Measurements from ENCODE around the gene KCNH2.

KCNH2 gene

GRCh38 chr7:150958597-150958996 lies 19.5 kb downstream of the KCNH2 start:
- peak; percentile 71 for TF ChIP-seq PKNOX1 (IDR thresholded peaks at IDR 0.05)
- no peak for TF ChIP-seq SP1 (IDR thresholded peaks at IDR 0.05)
- POLR2A ChIA-PET, result no interaction called here
- CTCF ChIA-PET, result interaction anchor here (1.5 to 5.2 kb wide), 2 partner anchors 9 to 27 kb away, joined by 4 to 51 read pairs; no protein-coding TSS in a partner anchor
- DNase-seq (ENCODE audit: extremely low spot score), result no peak

- ChIA-PET POLR2A (no interaction called here), CTCF (no interaction called here)
- DNase-seq (ENCODE audit: extremely low spot score), result no peak
- TF ChIP-seq SP1 (IDR thresholded peaks at IDR 0.05) (no peak), ZNF384 (IDR thresholded peaks at IDR 0.05) (no peak), CTBP1 (IDR thresholded peaks at IDR 0.05; ENCODE audit: borderline replicate concordance) (no peak), PKNOX1 (IDR thresholded peaks at IDR 0.05) (no peak), ARNT (IDR thresholded peaks at IDR 0.05) (no peak), L3MBTL2 (conservative IDR thresholded peaks at IDR 0.05) (no peak)
Observed at GRCh38 chr7:150958062-150958552, 20.0 kb downstream of the KCNH2 start.

GRCh38 chr7:150957133-150958020 lies 20.7 kb downstream of the KCNH2 start:
- ChIA-PET CTCF (no interaction called here), POLR2A (no interaction called here)
- no peak for DNase-seq (ENCODE audit: extremely low spot score)
- TF ChIP-seq FOXK2 (IDR thresholded peaks at IDR 0.05) (no peak), ARNT (IDR thresholded peaks at IDR 0.05) (no peak), CTBP1 (IDR thresholded peaks at IDR 0.05; ENCODE audit: borderline replicate concordance) (no peak), NFRKB (IDR thresholded peaks at IDR 0.05) (no peak)

- ChIA-PET CTCF (no interaction called here), POLR2A (no interaction called here)
- DNase-seq (ENCODE audit: extremely low spot score), result no peak
- TF ChIP-seq FOXM1 (IDR thresholded peaks at IDR 0.05; ENCODE audit: borderline replicate concordance) (no peak), HDGF (IDR thresholded peaks at IDR 0.05; ENCODE audit: borderline replicate concordance) (no peak), SUZ12 (IDR thresholded peaks at IDR 0.05) (no peak), PKNOX1 (IDR thresholded peaks at IDR 0.05) (no peak), BHLHE40 (IDR thresholded peaks at IDR 0.05; ENCODE audit: borderline replicate concordance) (no peak), CTBP1 (IDR thresholded peaks at IDR 0.05; ENCODE audit: borderline replicate concordance) (no peak), TARDBP (IDR thresholded peaks at IDR 0.05) (no peak), FOXA1 (IDR thresholded peaks at IDR 0.05) (no peak), SP1 (IDR thresholded peaks at IDR 0.05) (no peak)
Observed at GRCh38 chr7:150956395-150957132, 21.6 kb downstream of the KCNH2 start.

GRCh38 chr7:150955519-150956394 lies 22.4 kb downstream of the KCNH2 start:
- TF ChIP-seq PKNOX1 (IDR thresholded peaks at IDR 0.05), result peak; percentile 78
- no peak for TF ChIP-seq LEF1 (IDR thresholded peaks at IDR 0.05; ENCODE audit: borderline replicate concordance)
- DNase-seq (ENCODE audit: extremely low spot score), result no peak
- CTCF ChIA-PET, result interaction anchor here (2.4 kb wide), 1 partner anchor 30 kb away, joined by 8 read pairs; no protein-coding TSS in a partner anchor
- POLR2A ChIA-PET, result no interaction called here

GRCh38 chr7:150954986-150955518 lies 23.1 kb downstream of the KCNH2 start:
- CTCF ChIA-PET, result interaction anchor here (2.4 kb wide), 1 partner anchor 31 kb away, joined by 8 read pairs; no protein-coding TSS in a partner anchor
- POLR2A ChIA-PET, result no interaction called here
- no peak for DNase-seq (ENCODE audit: extremely low spot score)
- no peak for TF ChIP-seq ARNT (IDR thresholded peaks at IDR 0.05)
- no peak for TF ChIP-seq SUZ12 (IDR thresholded peaks at IDR 0.05)
- no peak for TF ChIP-seq ZNF384 (IDR thresholded peaks at IDR 0.05)
- no peak for TF ChIP-seq HDGF (IDR thresholded peaks at IDR 0.05; ENCODE audit: borderline replicate concordance)
- no peak for TF ChIP-seq SP1 (IDR thresholded peaks at IDR 0.05)
- TF ChIP-seq BHLHE40 (IDR thresholded peaks at IDR 0.05; ENCODE audit: borderline replicate concordance), result no peak
- no peak for TF ChIP-seq TARDBP (IDR thresholded peaks at IDR 0.05)
- no peak for TF ChIP-seq ELF4 (IDR thresholded peaks at IDR 0.05)
- TF ChIP-seq FOXA1 (IDR thresholded peaks at IDR 0.05), result no peak
- TF ChIP-seq LEF1 (IDR thresholded peaks at IDR 0.05; ENCODE audit: borderline replicate concordance), result no peak
- no peak for TF ChIP-seq FOXK2 (IDR thresholded peaks at IDR 0.05)
- no peak for TF ChIP-seq NFRKB (IDR thresholded peaks at IDR 0.05)
- no peak for TF ChIP-seq FOXM1 (IDR thresholded peaks at IDR 0.05; ENCODE audit: borderline replicate concordance)
- TF ChIP-seq PKNOX1 (IDR thresholded peaks at IDR 0.05), result no peak
- no peak for TF ChIP-seq L3MBTL2 (conservative IDR thresholded peaks at IDR 0.05)
- TF ChIP-seq CTBP1 (IDR thresholded peaks at IDR 0.05; ENCODE audit: borderline replicate concordance), result no peak

Measured in HEK293T (cell line).